ENCODE data around the gene NOD2. TPM values are rescaled to one million over a fixed set of nuclear protein-coding genes. Genes with fewer than 3 reads are reported as not detected.

NOD2 gene
- total and polyA plus RNA-seq, 4 donors = 2.1 to 14.1 (median 5.9) TPM

DNA sequence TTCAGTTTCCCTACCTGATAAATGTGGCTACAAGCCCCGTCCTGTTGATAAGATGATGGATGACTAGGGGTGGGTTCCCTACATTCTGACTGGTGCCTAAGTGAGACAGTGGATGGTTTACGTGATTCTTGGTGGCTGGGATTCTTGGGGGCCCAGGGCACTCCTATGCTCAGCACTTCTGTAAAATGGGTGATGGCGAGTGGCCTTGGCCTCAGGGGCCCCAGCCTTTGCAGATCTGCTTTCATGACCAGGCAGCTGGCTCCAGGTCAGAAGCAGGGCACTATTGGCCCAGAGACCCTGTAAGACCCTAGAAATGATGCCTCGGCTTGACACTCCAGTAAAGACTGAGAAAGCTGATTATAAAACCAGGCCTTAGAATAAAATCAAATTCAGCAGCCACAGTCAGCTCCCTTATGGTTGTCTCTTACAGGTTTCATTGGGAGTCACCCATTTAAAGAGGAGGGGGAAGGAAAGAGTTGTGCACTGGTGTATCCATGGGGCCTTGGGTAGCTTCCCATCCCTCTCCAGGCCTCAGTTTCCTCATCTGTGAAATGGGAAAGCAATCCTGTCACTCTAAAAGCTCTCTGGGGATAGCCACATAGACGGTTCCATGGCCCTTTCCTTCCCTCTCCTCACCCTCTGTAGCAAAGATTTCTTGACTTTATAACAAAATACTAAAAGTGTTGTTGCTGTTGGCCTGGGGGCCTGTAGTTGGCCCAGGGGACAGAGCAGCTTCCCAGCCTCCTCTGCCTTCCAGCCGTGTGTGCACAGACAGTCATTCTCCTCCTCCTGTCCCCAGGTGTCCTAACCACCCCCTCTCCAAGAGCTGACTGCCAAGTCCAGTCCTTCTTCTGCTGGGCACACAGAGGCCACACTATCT lies 13.5 kb upstream of the NOD2 start:
- no peak for DNase-seq
- Histone ChIP-seq H3K4me3 (no peak overlapping the region), H3K4me1 (ENCODE audit: control insufficient read depth in 5 of 5, insufficient read depth in 5 of 5, low read length in 5 of 5) (peaks cover 0 to 1% (median 0%) of the 10 kb centered on the region in 5 donors), H3K9ac (ENCODE audit: insufficient read depth in 1 of 2, low read length in 2 of 2) (no peak overlapping the region), H3K27ac (ENCODE audit: low read depth in 1 of 2, low read length in 1 of 2) (no peak overlapping the region), H3K36me3 (ENCODE audit: control insufficient read depth in 4 of 4, insufficient read depth in 4 of 4, low read length in 4 of 4) (no peaks in the 10 kb centered on the region), H3K9me3 (ENCODE audit: control insufficient read depth in 4 of 4, insufficient read depth in 3 of 4, low read length in 3 of 4) (no peaks in the 10 kb centered on the region), H3K27me3 (ENCODE audit: control insufficient read depth in 3 of 3, insufficient read depth in 3 of 3, low read length in 2 of 3) (no peaks in the 10 kb centered on the region)
- TF ChIP-seq, protein P1, sequence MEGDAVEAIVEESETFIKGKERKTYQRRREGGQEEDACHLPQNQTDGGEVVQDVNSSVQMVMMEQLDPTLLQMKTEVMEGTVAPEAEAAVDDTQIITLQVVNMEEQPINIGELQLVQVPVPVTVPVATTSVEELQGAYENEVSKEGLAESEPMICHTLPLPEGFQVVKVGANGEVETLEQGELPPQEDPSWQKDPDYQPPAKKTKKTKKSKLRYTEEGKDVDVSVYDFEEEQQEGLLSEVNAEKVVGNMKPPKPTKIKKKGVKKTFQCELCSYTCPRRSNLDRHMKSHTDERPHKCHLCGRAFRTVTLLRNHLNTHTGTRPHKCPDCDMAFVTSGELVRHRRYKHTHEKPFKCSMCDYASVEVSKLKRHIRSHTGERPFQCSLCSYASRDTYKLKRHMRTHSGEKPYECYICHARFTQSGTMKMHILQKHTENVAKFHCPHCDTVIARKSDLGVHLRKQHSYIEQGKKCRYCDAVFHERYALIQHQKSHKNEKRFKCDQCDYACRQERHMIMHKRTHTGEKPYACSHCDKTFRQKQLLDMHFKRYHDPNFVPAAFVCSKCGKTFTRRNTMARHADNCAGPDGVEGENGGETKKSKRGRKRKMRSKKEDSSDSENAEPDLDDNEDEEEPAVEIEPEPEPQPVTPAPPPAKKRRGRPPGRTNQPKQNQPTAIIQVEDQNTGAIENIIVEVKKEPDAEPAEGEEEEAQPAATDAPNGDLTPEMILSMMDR (IDR thresholded peaks at IDR 0.05; ENCODE audit: control extremely low read depth, extremely low read depth) = no peak
- no peak for ATAC-seq (ENCODE audit: insufficient read depth, low FRiP score)
- 77 to 80% methylated on average over 6 of the region's 6 CpGs for WGBS, 2 donors

DNA sequence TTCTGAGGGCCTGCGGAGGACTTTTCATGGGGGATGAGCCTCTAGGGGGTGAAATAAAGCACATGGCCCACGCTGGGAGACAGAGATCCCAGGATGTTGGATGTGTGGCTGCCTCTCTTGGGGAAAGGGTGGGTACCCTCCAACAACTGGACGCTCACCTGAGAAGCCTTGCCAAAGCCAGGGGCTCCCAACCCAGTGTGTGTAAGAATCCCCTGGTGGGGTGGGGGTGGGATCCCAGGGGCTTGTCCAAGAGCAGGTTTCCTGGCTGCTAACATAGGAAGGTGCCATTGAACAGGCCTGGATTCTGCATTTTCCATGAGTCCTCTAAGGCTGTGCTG lies 12.9 kb upstream of the NOD2 start:
- TF ChIP-seq, protein P1 (IDR thresholded peaks at IDR 0.05; ENCODE audit: control extremely low read depth, extremely low read depth) = no peak
- Histone ChIP-seq H3K4me3 (no peak overlapping the region), H3K9me3 (ENCODE audit: control insufficient read depth in 4 of 4, insufficient read depth in 3 of 4, low read length in 3 of 4) (no peaks in the 10 kb centered on the region), H3K27me3 (ENCODE audit: control insufficient read depth in 3 of 3, insufficient read depth in 3 of 3, low read length in 2 of 3) (no peaks in the 10 kb centered on the region), H3K4me1 (ENCODE audit: control insufficient read depth in 5 of 5, insufficient read depth in 5 of 5, low read length in 5 of 5) (peaks cover 0 to 3% (median 0%) of the 10 kb centered on the region in 5 donors), H3K27ac (ENCODE audit: low read depth in 1 of 2, low read length in 1 of 2) (peak overlapping the region in 1 of 2 donors; percentile 62), H3K9ac (ENCODE audit: insufficient read depth in 1 of 2, low read length in 2 of 2) (no peak overlapping the region), H3K36me3 (ENCODE audit: control insufficient read depth in 4 of 4, insufficient read depth in 4 of 4, low read length in 4 of 4) (no peaks in the 10 kb centered on the region)
- ATAC-seq (ENCODE audit: insufficient read depth, low FRiP score) (no peak), DNase-seq (no peak)
- 72 to 79% methylated on average over 3 of the region's 3 CpGs for WGBS, 2 donors

DNA sequence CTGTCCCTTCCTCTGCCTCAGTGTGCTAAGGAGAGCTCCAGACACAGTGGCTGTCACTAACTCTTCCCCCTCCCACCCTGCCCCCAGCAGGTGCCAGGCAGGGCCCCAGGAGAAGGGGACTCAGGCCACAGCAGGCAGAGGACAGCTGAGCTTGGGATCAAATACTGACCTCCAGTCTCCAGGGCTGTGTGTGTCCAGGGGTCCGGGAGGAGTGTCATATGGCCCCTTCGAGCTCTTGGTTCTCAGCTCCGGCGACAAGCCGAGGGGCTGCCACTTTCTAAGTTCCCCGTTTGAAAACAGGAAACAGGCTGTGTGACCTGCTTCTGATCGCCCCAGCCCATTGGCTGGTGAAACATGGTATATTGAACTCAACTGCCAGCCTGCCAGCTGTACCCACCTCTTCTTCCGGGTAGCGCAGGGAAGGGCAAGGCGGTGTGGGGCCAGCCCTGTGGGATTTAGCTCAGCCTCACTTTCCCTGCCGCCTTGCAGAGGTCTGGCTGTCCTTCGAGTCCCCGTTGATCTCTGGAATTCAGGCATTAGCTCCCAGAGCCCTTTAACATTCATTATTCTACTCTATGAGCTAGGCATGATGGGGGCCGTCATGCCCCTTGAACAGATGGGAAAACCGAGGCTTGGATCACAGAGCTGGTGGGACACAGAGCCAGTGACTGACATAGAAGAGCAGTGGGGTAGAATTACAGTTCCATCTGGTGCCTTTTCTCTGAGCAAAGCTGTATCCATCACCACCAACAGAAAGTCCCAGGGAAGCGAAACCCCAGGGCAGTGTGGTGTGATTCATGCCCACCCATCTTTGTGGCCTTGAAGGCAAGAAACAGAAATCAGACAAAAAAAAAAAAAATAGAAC lies 12.2 kb upstream of the NOD2 start, which contains the start of gene SNX20:
Gene SNX20 (minus strand): TSS at position 292 of the 865 bp plus-strand sequence. CDS start 3,786 bp downstream, outside the sequence.
- H3K27ac ChIP-seq (ENCODE audit: low read depth in 1 of 2, low read length in 1 of 2) = peak within 1 kb of the TSS in 1 of 2 donors; percentile 62
- WGBS, 2 donors = 37 to 59% methylated on average over 16 of the region's 16 CpGs
- TF ChIP-seq, protein P1 (IDR thresholded peaks at IDR 0.05; ENCODE audit: control extremely low read depth, extremely low read depth) = no peak
- H3K9me3 ChIP-seq (ENCODE audit: control insufficient read depth in 4 of 4, insufficient read depth in 3 of 4, low read length in 3 of 4) = no peaks in the 10 kb centered on the region
- peaks cover 0 to 3% (median 0%) of the 10 kb centered on the region in 5 donors for H3K4me1 ChIP-seq (ENCODE audit: control insufficient read depth in 5 of 5, insufficient read depth in 5 of 5, low read length in 5 of 5)
- H3K27me3 ChIP-seq (ENCODE audit: control insufficient read depth in 3 of 3, insufficient read depth in 3 of 3, low read length in 2 of 3) = no peaks in the 10 kb centered on the region
- DNase-seq (no peak), ATAC-seq (ENCODE audit: insufficient read depth, low FRiP score) (no peak)
- H3K36me3 ChIP-seq (ENCODE audit: control insufficient read depth in 4 of 4, insufficient read depth in 4 of 4, low read length in 4 of 4) = no peaks in the 10 kb centered on the region
- no peak within 1 kb of the TSS for H3K9ac ChIP-seq (ENCODE audit: insufficient read depth in 1 of 2, low read length in 2 of 2)
- H3K4me3 ChIP-seq = no peak within 1 kb of the TSS
